ENCODE results near the gene PTTG1IP2.

The PTTG1IP2 gene

GRCh38 chr7:90484706-90485105, 15.3 kb downstream of the PTTG1IP2 start:
- no peak for DNase-seq

- DNase-seq: no peak
These were observed 16.4 kb downstream of the PTTG1IP2 start for GRCh38 chr7:90485734-90486316.

GRCh38 chr7:90487808-90488207, 18.4 kb downstream of the PTTG1IP2 start:
- no peak for DNase-seq

GRCh38 chr7:90488220-90488619, 18.8 kb downstream of the PTTG1IP2 start:
- DNase-seq: no peak

GRCh38 chr7:90492250-90492649, 22.8 kb downstream of the PTTG1IP2 start:
- no peak for DNase-seq

GRCh38 chr7:90495241-90495640, 25.8 kb downstream of the PTTG1IP2 start:
- no peak for DNase-seq

- DNase-seq: no peak
These were observed 33.1 kb downstream of the PTTG1IP2 start for GRCh38 chr7:90502539-90502938.

- no peak for DNase-seq
These were observed 33.9 kb downstream of the PTTG1IP2 start for GRCh38 chr7:90503367-90503766.

- no peak for DNase-seq
These were observed 38.3 kb downstream of the PTTG1IP2 start for GRCh38 chr7:90507692-90508091.

GRCh38 chr7:90511776-90512175, 42.3 kb downstream of the PTTG1IP2 start:
- DNase-seq: no peak

- no peak for DNase-seq
These were observed 43.4 kb downstream of the PTTG1IP2 start for GRCh38 chr7:90512821-90513254.

- DNase-seq: no peak
These were observed 46.8 kb downstream of the PTTG1IP2 start for GRCh38 chr7:90516257-90516656.

- DNase-seq: no peak
These were observed 49.2 kb downstream of the PTTG1IP2 start for GRCh38 chr7:90518630-90519029.

- no peak for DNase-seq
These were observed 51.0 kb downstream of the PTTG1IP2 start for GRCh38 chr7:90520484-90520883.

GRCh38 chr7:90530263-90530662, 60.8 kb downstream of the PTTG1IP2 start:
- DNase-seq: no peak

GRCh38 chr7:90532231-90532929, 62.9 kb downstream of the PTTG1IP2 start:
- DNase-seq: no peak

GRCh38 chr7:90536449-90536848, 67.0 kb downstream of the PTTG1IP2 start:
- DNase-seq: no peak

GRCh38 chr7:90538405-90538804, 69.0 kb downstream of the PTTG1IP2 start:
- no peak for DNase-seq

- DNase-seq: no peak
These were observed 71.0 kb downstream of the PTTG1IP2 start for GRCh38 chr7:90540406-90540805.

GRCh38 chr7:90551036-90551435, 81.6 kb downstream of the PTTG1IP2 start:
- no peak for DNase-seq

GRCh38 chr7:90552521-90552920, 83.1 kb downstream of the PTTG1IP2 start:
- no peak for DNase-seq

GRCh38 chr7:90560730-90561129, 91.3 kb downstream of the PTTG1IP2 start:
- no peak for DNase-seq
